ENCODE measurements around the gene GLIS1.

GLIS1 gene

GRCh38 chr1:53588053-53588779 is 150.7 kb downstream of the GLIS1 start:
- Histone ChIP-seq H3K36me3 (ENCODE audit: low read depth) (no peaks in the 10 kb centered on the region), H3K4me1 (ENCODE audit: insufficient read depth, poor library complexity, severe bottlenecking) (no peaks in the 10 kb centered on the region), H3K9me3 (ENCODE audit: severe bottlenecking) (no peaks in the 10 kb centered on the region), H3K4me3 (ENCODE audit: severe bottlenecking) (no peak overlapping the region), H3K27me3 (ENCODE audit: insufficient read depth, poor library complexity, severe bottlenecking) (no peaks in the 10 kb centered on the region), H3K27ac (ENCODE audit: poor library complexity, severe bottlenecking) (no peak overlapping the region)
- no peak for ATAC-seq (ENCODE audit: low read depth)
- DNase-seq (ENCODE audit: low spot score): no peak
- TF ChIP-seq, protein P1, sequence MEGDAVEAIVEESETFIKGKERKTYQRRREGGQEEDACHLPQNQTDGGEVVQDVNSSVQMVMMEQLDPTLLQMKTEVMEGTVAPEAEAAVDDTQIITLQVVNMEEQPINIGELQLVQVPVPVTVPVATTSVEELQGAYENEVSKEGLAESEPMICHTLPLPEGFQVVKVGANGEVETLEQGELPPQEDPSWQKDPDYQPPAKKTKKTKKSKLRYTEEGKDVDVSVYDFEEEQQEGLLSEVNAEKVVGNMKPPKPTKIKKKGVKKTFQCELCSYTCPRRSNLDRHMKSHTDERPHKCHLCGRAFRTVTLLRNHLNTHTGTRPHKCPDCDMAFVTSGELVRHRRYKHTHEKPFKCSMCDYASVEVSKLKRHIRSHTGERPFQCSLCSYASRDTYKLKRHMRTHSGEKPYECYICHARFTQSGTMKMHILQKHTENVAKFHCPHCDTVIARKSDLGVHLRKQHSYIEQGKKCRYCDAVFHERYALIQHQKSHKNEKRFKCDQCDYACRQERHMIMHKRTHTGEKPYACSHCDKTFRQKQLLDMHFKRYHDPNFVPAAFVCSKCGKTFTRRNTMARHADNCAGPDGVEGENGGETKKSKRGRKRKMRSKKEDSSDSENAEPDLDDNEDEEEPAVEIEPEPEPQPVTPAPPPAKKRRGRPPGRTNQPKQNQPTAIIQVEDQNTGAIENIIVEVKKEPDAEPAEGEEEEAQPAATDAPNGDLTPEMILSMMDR (IDR thresholded peaks at IDR 0.05; ENCODE audit: poor library complexity, severe bottlenecking): no peak

DNA sequence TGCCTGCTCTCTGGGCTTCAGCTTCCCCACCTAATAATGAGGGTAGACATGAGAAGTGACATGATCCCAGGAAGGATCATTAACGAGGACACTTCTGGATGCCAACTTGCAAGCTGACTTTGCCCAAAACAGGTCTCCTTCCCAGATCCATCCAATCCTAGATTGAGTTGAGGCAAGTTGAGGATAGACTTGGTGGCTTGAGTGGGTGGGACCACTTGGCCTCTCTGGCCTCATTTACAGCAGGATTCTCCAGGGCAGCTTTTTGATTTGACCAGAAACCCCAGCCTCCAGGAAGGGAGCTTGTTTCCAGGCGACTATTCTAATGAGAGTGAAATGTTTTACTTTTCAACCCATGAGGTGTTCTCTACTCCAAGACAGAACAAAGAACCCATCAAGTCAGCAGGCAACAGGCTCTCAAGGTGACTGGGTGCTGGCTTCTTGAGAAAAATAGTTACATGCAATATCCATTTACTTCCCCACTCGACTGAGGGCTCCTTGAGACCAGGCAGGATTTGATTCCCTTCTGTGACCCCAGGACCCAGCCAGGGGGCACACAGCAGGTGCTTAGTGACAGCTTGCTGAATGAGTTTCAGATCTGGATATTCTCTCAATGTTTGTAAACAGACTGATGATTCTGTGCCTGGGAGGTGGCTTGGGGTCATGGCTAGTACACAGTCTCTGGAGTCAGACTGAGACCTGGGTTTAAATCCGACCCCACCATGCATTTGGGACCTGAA is 151.5 kb downstream of the GLIS1 start:
- H3K4me3 ChIP-seq (ENCODE audit: severe bottlenecking): no peak overlapping the region
- TF ChIP-seq, protein P1 (IDR thresholded peaks at IDR 0.05; ENCODE audit: poor library complexity, severe bottlenecking): no peak
- no peaks in the 10 kb centered on the region for H3K4me1 ChIP-seq (ENCODE audit: insufficient read depth, poor library complexity, severe bottlenecking)
- H3K27me3 ChIP-seq (ENCODE audit: insufficient read depth, poor library complexity, severe bottlenecking): no peaks in the 10 kb centered on the region
- H3K9me3 ChIP-seq (ENCODE audit: severe bottlenecking): no peaks in the 10 kb centered on the region
- H3K27ac ChIP-seq (ENCODE audit: poor library complexity, severe bottlenecking): no peak overlapping the region
- no peak for DNase-seq (ENCODE audit: low spot score)
- H3K36me3 ChIP-seq (ENCODE audit: low read depth): no peaks in the 10 kb centered on the region
- no peak for ATAC-seq (ENCODE audit: low read depth)

GRCh38 chr1:53586765-53587164 is 152.2 kb downstream of the GLIS1 start:
- Histone ChIP-seq H3K27me3 (ENCODE audit: insufficient read depth, poor library complexity, severe bottlenecking) (no peaks in the 10 kb centered on the region), H3K9me3 (ENCODE audit: severe bottlenecking) (no peaks in the 10 kb centered on the region), H3K4me1 (ENCODE audit: insufficient read depth, poor library complexity, severe bottlenecking) (no peaks in the 10 kb centered on the region), H3K36me3 (ENCODE audit: low read depth) (no peaks in the 10 kb centered on the region), H3K4me3 (ENCODE audit: severe bottlenecking) (no peak overlapping the region), H3K27ac (ENCODE audit: poor library complexity, severe bottlenecking) (no peak overlapping the region)
- DNase-seq (ENCODE audit: low spot score) (no peak), ATAC-seq (ENCODE audit: low read depth) (no peak)
- TF ChIP-seq, protein P1 (IDR thresholded peaks at IDR 0.05; ENCODE audit: poor library complexity, severe bottlenecking): no peak

- H3K27ac ChIP-seq (ENCODE audit: poor library complexity, severe bottlenecking): no peak overlapping the region
- no peak overlapping the region for H3K4me3 ChIP-seq (ENCODE audit: severe bottlenecking)
- no peaks in the 10 kb centered on the region for H3K9me3 ChIP-seq (ENCODE audit: severe bottlenecking)
- no peaks in the 10 kb centered on the region for H3K36me3 ChIP-seq (ENCODE audit: low read depth)
- H3K4me1 ChIP-seq (ENCODE audit: insufficient read depth, poor library complexity, severe bottlenecking): no peaks in the 10 kb centered on the region
- TF ChIP-seq, protein P1 (IDR thresholded peaks at IDR 0.05; ENCODE audit: poor library complexity, severe bottlenecking): no peak
- no peaks in the 10 kb centered on the region for H3K27me3 ChIP-seq (ENCODE audit: insufficient read depth, poor library complexity, severe bottlenecking)
- ATAC-seq (ENCODE audit: low read depth) (no peak), DNase-seq (ENCODE audit: low spot score) (no peak)
These were observed 153.4 kb downstream of the GLIS1 start for GRCh38 chr1:53585565-53585964.

DNA sequence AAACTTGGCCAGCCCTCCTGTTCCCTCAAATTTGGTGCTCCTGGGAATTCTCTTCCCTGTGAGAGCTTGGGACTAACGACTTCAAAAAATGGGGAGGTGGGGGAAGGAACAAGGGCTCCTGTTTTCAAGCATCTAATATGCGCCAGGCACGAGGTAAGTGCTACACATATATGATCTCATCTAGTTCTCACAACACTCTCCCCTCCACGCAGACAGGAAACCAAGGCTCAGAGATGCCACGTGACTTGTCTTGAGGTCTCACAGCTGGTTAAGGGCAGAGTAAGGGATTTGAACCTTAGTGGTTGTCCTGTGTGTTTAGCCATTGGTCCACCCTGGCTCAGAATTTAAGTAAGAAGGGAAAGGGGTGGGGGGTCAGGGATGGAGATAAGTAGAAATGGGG is 153.8 kb downstream of the GLIS1 start:
- Histone ChIP-seq H3K27me3 (ENCODE audit: insufficient read depth, poor library complexity, severe bottlenecking) (no peaks in the 10 kb centered on the region), H3K27ac (ENCODE audit: poor library complexity, severe bottlenecking) (no peak overlapping the region), H3K9me3 (ENCODE audit: severe bottlenecking) (no peaks in the 10 kb centered on the region), H3K36me3 (ENCODE audit: low read depth) (no peaks in the 10 kb centered on the region), H3K4me3 (ENCODE audit: severe bottlenecking) (no peak overlapping the region), H3K4me1 (ENCODE audit: insufficient read depth, poor library complexity, severe bottlenecking) (no peaks in the 10 kb centered on the region)
- TF ChIP-seq, protein P1 (IDR thresholded peaks at IDR 0.05; ENCODE audit: poor library complexity, severe bottlenecking): no peak
- DNase-seq (ENCODE audit: low spot score) (no peak), ATAC-seq (ENCODE audit: low read depth) (no peak)

All from RWPE2 (cell line).